IPS DF 6.9 (cell line): ENCODE data around the gene NR2F2.

Experiments used
- DNase-seq: peaks from one replicate; pipeline ENCODE4 v3.0.0-alpha.2; 2013; ENCODE audit warnings: low read depth, low spot score
- H3K27ac ChIP-seq: one replicate; pipeline ENCODE4 v1.5.1; 2013; ENCODE audit warnings: low read length, control low read depth
- H3K27me3 ChIP-seq: 2 replicates; pipeline ENCODE4 v1.6.1; 2013; ENCODE audit warnings: mild to moderate bottlenecking, low read length; ENCODE audit not compliant: control insufficient read depth, insufficient read depth
- H3K36me3 ChIP-seq: 2 replicates; pipeline ENCODE4 v1.6.1; 2013; ENCODE audit warnings: low read length; ENCODE audit not compliant: control insufficient read depth, insufficient read depth
- H3K4me1 ChIP-seq: 2 replicates; pipeline ENCODE4 v1.6.1; 2013; ENCODE audit warnings: low read length; ENCODE audit not compliant: control insufficient read depth, insufficient read depth
- H3K4me3 ChIP-seq: 2 replicates; pipeline ENCODE4 v1.5.1; 2013; ENCODE audit warnings: mild to moderate bottlenecking, low read length
- H3K9me3 ChIP-seq: 2 replicates; pipeline ENCODE4 v1.6.1; 2013; ENCODE audit warnings: low read length, inconsistent platforms; ENCODE audit not compliant: control insufficient read depth, insufficient read depth
- WGBS: extraction: QIAGEN DNeasy Blood & Tissue Kit; methylation state at CpG from one replicate; pipeline ENCODE4 v1.1.7; 2013; ENCODE audit warnings: mixed read lengths, missing lambda C conversion rate; ENCODE audit not compliant: insufficient read length, insufficient coverage; 5-methylcytosine and 5-hydroxymethylcytosine counted together

Gene NR2F2

DNA sequence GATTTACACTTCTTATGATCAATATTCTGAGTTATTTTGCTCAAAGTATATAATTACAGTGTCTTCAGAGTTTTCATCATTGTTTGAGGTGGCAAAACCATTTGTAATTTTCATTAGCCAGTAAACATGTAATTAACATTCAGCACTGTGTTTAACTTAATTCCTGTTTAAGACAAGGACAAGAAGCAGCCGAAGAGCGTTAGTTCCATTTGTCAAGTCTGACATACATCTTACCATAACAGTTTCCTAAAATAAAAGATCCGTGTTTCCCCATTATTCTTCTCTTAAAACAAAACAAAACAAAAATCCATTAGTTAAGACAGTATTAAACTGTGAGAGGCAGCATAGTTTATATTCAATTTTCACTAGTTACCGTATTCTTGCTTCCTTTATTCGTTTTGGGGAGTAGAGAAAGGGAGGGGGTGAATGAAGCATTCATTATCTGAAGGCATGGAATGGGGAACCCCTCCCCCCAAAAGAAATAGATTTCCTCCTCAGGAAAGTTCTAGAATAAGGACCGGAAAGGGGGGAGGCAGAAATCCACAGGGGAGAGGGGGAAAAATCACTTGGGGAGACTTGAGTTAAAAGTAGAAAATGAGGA lies 5.5 kb upstream of the NR2F2 start:
- DNase-seq, result no peak
- H3K4me3 ChIP-seq, result no peak overlapping the region
- 100% methylated on average over 1 of the region's 6 CpGs for WGBS
- H3K27ac ChIP-seq, result no peak overlapping the region
- no peaks in the 10 kb centered on the region for H3K36me3 ChIP-seq
- peaks cover 82% of the 10 kb centered on the region for H3K27me3 ChIP-seq
- H3K9me3 ChIP-seq, result no peaks in the 10 kb centered on the region
- H3K4me1 ChIP-seq, result peaks cover 5% of the 10 kb centered on the region

DNA sequence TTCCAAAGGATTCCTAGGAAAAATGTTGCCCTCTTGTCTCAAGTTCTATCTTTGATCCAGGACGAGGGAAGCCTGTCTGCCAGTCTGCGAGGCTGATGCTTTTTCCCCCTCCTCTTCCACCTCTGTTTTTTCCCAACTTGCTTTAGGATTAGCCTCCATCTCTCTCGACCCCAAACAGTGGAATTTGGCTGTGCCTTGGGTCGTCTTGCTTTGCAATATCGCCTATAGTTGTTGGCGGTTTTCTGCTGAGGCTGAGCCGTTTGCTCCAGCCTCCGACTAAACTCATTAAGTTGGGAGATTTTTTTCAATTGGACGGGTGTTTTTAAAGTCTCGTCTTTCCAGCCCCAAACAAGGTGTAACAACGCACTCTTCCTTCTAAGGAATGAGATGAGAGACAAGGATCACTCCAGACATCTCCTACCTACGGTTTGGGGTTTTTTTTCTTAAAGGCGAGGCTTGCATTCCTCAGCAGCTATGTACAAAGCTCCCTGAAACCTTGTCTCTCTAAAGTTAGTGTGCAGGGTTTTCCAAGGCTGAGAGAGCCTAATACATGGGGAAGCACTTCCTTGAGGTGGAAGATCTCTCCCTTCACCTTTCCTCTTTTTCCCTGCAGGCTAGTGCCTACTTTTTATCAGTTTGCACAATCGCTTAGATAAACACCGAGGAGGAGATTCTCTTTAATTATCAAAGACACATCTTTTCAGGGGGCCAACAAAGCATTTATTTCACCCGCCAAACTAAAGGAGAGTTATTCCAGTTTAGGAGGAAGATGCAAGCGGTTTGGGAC lies 4.8 kb upstream of the NR2F2 start:
- no CpG with 5 or more reads among the region's 17 CpGs for WGBS

DNA sequence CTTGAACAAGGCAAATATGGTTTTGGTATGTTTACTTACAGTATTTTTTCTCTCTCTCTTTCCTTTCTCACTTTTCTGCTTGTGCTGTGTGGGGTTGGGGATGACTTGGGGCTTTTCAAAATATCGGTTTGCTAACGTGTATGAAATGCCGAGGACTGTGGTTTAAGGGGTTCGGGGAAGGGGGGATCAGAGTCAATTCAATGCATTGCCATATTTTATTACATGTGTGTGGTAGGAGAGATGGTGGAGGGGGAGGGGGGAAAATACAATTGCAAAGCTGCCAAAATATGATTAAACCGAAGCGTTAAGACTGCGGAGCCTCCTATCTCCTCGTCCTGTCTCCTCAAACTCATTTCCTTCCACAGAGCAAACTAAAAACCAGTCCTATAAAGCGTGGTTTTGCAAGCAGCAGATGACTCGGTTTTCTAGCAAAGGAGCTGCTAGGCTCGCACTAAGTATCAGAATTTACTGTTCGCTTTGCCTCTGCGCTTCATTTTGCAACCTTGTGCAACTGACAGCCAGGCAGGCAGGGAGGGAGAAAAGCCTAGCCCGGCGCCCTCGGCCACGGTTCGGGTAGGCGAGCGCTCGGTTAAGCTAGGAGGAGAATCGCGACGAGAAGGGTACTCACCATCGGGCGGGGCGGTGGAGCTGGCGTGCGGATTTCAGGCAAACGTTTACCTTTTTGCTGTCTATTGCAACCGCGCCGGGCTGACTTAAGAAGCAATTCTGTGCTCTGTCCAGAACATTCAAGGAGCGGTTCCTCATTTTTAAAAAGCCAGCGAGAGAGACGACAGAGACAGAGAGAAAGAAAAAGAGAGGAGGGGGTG lies 4.0 kb upstream of the NR2F2 start:
- no peak overlapping the region; the same call in 1 of the 2 replicates for H3K4me3 ChIP-seq
- H3K27me3 ChIP-seq, result peaks cover 75% of the 10 kb centered on the region

More for the DNA sequence above, 4.8 kb upstream of the NR2F2 start:
- Histone ChIP-seq H3K27me3 (peaks cover 79% of the 10 kb centered on the region), H3K4me3 (no peak overlapping the region), H3K4me1 (peaks cover 5% of the 10 kb centered on the region), H3K36me3 (no peaks in the 10 kb centered on the region), H3K9me3 (no peaks in the 10 kb centered on the region), H3K27ac (no peak overlapping the region)
- no peak for DNase-seq

DNA sequence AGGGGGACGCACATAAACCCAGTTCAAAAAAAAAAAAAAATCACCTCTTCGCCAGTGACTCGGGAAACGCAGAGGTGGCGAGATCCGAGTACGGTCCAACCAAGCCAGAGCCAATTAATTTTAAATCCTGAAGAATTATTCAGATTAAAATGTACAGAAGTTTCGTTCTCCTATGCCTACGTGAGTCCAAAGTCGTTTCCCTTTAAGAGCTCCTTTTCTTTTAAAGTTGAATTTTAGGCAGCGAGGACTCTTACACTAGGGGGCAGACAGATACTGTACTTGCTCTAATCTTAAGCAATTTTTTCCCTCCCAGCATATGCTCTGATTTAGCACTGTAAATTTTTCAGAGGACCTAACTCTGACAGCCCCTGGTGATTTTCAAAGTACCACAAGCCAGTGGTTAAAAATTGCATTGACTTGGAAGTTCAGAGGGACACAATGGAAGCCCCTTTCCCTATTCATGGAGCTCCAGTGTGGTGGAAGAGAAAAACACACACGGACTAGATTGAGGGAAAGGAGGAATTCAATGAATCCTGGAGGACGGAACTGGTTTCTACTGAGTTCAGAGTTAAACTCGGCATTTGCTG lies 3.3 kb upstream of the NR2F2 start:
- Histone ChIP-seq H3K36me3 (no peaks in the 10 kb centered on the region), H3K4me3 (no peak overlapping the region; the same call in 1 of the 2 replicates), H3K27ac (no peak overlapping the region), H3K9me3 (no peaks in the 10 kb centered on the region), H3K27me3 (peaks cover 72% of the 10 kb centered on the region), H3K4me1 (peaks cover 3% of the 10 kb centered on the region)
- no peak for DNase-seq
- WGBS, result no CpG with 5 or more reads among the region's 14 CpGs

More for the DNA sequence above, 4.0 kb upstream of the NR2F2 start:
- H3K4me1 ChIP-seq, result peaks cover 2% of the 10 kb centered on the region
- no CpG with 5 or more reads among the region's 36 CpGs for WGBS
- no peak overlapping the region for H3K27ac ChIP-seq
- no peaks in the 10 kb centered on the region for H3K36me3 ChIP-seq
- no peak for DNase-seq
- no peaks in the 10 kb centered on the region for H3K9me3 ChIP-seq

DNA sequence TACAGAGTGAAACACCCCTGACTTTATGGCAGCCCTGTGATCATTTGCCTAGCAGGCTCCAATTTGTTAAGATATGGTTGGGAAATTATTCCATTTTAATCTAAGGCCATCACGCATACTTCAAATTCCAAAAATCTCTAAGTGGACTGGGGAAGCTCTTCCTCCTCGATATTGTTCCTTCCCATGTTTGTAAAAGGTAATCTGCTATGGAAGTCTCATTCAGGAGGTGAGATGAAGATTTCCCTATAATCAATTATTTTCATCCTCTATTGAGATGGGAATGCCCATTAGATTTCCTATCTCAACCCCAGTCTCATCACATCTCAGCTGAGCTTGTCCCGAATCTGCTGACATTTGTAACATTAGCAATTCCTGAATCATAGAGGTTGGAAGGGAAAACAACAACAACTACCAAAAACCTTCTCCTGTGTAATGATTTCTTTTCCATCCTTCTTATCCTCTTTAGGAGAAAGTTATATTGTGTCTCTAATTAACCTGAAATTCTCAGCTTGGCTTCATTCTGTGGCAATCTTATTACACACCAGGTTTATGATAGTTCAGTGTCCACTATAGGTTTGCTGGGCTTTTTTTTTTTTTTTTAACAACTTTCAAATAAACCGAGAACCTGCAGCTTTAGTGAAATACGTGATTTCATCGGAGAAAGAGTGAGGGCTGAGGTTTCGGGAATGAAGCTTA lies 2.2 kb upstream of the NR2F2 start:
- no peak overlapping the region for H3K27ac ChIP-seq
- no CpG with 5 or more reads among the region's 7 CpGs for WGBS
- peaks cover 72% of the 10 kb centered on the region for H3K27me3 ChIP-seq
- peaks cover 5% of the 10 kb centered on the region for H3K4me1 ChIP-seq
- H3K9me3 ChIP-seq, result no peaks in the 10 kb centered on the region
- no peak overlapping the region for H3K4me3 ChIP-seq
- H3K36me3 ChIP-seq, result no peaks in the 10 kb centered on the region
- DNase-seq, result no peak

DNA sequence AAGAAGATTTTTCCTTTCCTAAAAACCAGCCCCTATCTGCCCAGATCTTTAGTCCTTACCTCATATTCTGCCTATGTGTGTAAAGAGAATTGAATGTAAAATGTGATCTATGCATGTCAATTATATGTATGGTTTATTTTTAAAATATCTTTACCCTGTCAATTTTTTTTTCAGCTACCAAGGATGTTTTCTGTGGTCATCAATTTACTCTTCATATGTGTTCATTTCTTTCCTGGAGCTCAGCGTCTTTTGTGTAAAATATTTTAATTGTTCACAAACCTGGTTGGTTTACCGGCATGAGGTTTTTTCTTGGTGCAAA lies 1.7 kb upstream of the NR2F2 start:
- peaks cover 72% of the 10 kb centered on the region for H3K27me3 ChIP-seq
- no peak for DNase-seq
- no CpG with 5 or more reads among the region's 2 CpGs for WGBS
- H3K4me1 ChIP-seq, result peaks cover 6% of the 10 kb centered on the region
- H3K9me3 ChIP-seq, result no peaks in the 10 kb centered on the region
- no peak overlapping the region for H3K4me3 ChIP-seq
- H3K27ac ChIP-seq, result no peak overlapping the region
- no peaks in the 10 kb centered on the region for H3K36me3 ChIP-seq

DNA sequence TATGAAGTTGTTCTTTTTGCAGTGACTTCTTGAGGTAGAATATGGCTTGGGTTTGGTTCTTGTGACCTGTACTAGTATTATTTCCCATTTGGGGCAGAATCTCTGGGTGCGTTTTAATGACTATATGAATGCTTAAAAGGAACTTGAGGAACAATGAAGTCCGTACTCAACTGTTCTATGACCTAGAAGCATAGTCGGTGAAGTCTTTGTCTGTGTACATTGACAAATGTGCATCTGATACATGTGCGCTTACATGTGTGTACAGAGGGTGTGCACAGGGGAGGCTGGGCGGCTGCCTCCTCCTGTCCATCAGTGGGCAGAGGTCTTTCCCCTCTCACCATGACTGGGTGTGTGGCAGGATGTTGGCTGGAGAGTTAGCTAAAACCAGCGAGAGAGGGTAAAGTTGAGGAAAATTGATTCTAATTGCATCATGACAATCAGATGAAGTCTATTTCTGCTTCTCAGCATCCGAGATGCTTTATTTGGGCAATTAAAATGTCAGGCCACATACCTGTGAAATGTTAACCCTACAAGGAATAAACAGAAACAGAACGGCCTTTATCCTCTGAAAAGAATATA lies 1.0 kb upstream of the NR2F2 start:
- DNase-seq, result no peak
- H3K27me3 ChIP-seq, result peaks cover 72% of the 10 kb centered on the region
- H3K4me1 ChIP-seq, result peaks cover 9% of the 10 kb centered on the region
- H3K9me3 ChIP-seq, result no peaks in the 10 kb centered on the region
- no peaks in the 10 kb centered on the region for H3K36me3 ChIP-seq
- WGBS, result no CpG with 5 or more reads among the region's 8 CpGs
- H3K27ac ChIP-seq, result no peak overlapping the region
- H3K4me3 ChIP-seq, result no peak overlapping the region

DNA sequence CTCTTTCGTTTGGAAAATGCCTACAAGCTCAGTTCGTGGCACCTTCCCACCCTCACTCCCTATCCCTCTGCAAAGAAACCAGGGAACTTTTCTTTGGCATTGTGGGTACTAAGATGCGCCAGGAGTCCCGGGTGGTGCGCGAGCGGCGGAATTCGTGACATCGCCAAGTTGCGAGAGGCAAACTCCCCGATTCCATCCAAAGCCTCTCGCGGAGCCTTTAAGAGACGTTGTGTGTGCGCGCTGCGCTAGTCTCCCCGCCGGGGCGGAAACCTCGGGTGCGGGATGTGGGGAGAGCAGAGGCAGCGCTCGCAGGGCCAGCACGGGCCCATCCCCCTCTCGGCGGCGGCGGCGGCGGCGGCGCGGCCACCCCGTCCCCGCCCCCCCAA lies 443 bp upstream of the NR2F2 start:
- H3K36me3 ChIP-seq, result no peaks in the 10 kb centered on the region
- no peaks in the 10 kb centered on the region for H3K9me3 ChIP-seq
- H3K27ac ChIP-seq, result no peak overlapping the region
- peaks cover 9% of the 10 kb centered on the region for H3K4me1 ChIP-seq
- no CpG with 5 or more reads among the region's 37 CpGs for WGBS
- no peak for DNase-seq
- H3K27me3 ChIP-seq, result peaks cover 72% of the 10 kb centered on the region
- peak overlapping the region; percentile 43; the same call in 1 of the 2 replicates for H3K4me3 ChIP-seq

DNA sequence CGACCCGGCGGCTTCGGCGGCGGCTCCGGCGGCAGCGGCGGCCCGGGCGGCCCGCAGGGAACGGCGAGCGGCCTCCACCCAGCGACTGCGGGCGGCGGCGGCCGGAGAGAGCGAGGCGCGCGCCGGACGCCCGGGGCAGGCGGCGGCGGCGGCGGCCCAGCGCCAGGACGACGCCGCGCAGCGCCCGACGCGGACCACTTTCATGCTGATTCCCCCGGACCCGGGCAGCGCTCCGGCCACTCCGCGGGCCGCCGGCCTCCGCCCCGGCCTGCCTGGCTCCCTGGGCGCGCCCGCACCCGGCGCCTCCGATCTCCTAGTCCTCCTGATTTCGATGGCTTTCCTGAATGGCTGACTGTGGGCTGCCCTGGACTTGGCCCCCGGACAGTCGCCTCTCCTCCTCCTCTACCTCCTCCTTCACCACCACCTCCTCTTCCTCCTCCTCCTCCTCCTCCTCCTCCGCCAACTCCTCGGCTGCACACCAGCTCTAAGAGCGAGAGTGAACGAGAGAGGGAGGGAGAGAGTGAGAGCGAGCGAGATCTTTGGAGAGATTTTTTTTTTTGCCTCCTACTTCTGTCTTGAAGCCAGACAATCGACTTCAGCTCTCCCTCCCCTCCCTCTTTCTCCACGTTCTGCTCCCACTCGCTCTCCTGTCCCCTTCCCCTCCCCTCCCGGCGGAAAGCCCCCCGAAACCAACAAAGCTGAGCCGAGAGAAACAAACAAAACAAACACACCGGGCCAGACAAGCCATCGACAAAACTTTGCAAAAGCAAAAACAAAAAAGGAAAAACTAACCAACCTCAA lies 844 bp downstream of the NR2F2 start:
- H3K9me3 ChIP-seq, result no peaks in the 10 kb centered on the region
- H3K27me3 ChIP-seq, result peaks cover 72% of the 10 kb centered on the region
- peaks cover 11% of the 10 kb centered on the region for H3K4me1 ChIP-seq
- no peak overlapping the region for H3K27ac ChIP-seq
- DNase-seq, result no peak
- H3K4me3 ChIP-seq, result peak overlapping the region; percentile 6; the same call in 1 of the 2 replicates
- no peaks in the 10 kb centered on the region for H3K36me3 ChIP-seq
- no CpG with 5 or more reads among the region's 77 CpGs for WGBS
